ENCODE measurements around the gene TRIP12.
"Not testable (repeated sequence)": the region's sequence is repeated elsewhere in the genome, so short reads cannot be mapped to it uniquely, and the experiment has no call there.

The TRIP12 gene

GRCh38 chr2:229874647-229875046 lies 47.2 kb downstream of the TRIP12 start:
- DNase-seq (ENCODE audit: low read depth): no peak

GRCh38 chr2:229873123-229873581 lies 48.7 kb downstream of the TRIP12 start:
- DNase-seq (ENCODE audit: low read depth): no peak

GRCh38 chr2:229870903-229871656 lies 50.7 kb downstream of the TRIP12 start:
- no peak for DNase-seq (ENCODE audit: low read depth)

GRCh38 chr2:229869226-229869625 lies 52.6 kb downstream of the TRIP12 start:
- no peak for DNase-seq (ENCODE audit: low read depth)

- no peak for DNase-seq (ENCODE audit: low read depth)
Measured at GRCh38 chr2:229868794-229869193, 53.0 kb downstream of the TRIP12 start.

GRCh38 chr2:229865033-229865432 lies 56.8 kb downstream of the TRIP12 start:
- no peak for DNase-seq (ENCODE audit: low read depth)

GRCh38 chr2:229861431-229861830 lies 60.4 kb downstream of the TRIP12 start:
- DNase-seq (ENCODE audit: low read depth): no peak

- no peak for DNase-seq (ENCODE audit: low read depth)
Measured at GRCh38 chr2:229860334-229860733, 61.5 kb downstream of the TRIP12 start.

GRCh38 chr2:229858351-229858750 lies 63.5 kb downstream of the TRIP12 start:
- DNase-seq (ENCODE audit: low read depth): no peak

GRCh38 chr2:229857634-229858033 lies 64.2 kb downstream of the TRIP12 start:
- no peak for DNase-seq (ENCODE audit: low read depth)

- DNase-seq (ENCODE audit: low read depth): no peak
Measured at GRCh38 chr2:229856413-229856812, 65.4 kb downstream of the TRIP12 start.

- no peak for DNase-seq (ENCODE audit: low read depth)
Measured at GRCh38 chr2:229855116-229855515, 66.7 kb downstream of the TRIP12 start.

GRCh38 chr2:229852565-229852964 lies 69.2 kb downstream of the TRIP12 start:
- peak; percentile 76 for DNase-seq (ENCODE audit: low read depth)

GRCh38 chr2:229851870-229852269 lies 69.9 kb downstream of the TRIP12 start:
- no peak for DNase-seq (ENCODE audit: low read depth)

GRCh38 chr2:229850355-229851275 lies 71.2 kb downstream of the TRIP12 start:
- not testable (repeated sequence) for DNase-seq (ENCODE audit: low read depth)

GRCh38 chr2:229849073-229849472 lies 72.7 kb downstream of the TRIP12 start:
- DNase-seq (ENCODE audit: low read depth): no peak

- DNase-seq (ENCODE audit: low read depth): no peak
Measured at GRCh38 chr2:229843613-229844012, 78.2 kb downstream of the TRIP12 start.

GRCh38 chr2:229838729-229839128 lies 83.1 kb downstream of the TRIP12 start:
- no peak for DNase-seq (ENCODE audit: low read depth)

- DNase-seq (ENCODE audit: low read depth): no peak
Measured at GRCh38 chr2:229836847-229837246, 85.0 kb downstream of the TRIP12 start.

- no peak for DNase-seq (ENCODE audit: low read depth)
Measured at GRCh38 chr2:229835596-229836283, 86.1 kb downstream of the TRIP12 start.

- not testable (repeated sequence) for DNase-seq (ENCODE audit: low read depth)
Measured at GRCh38 chr2:229834368-229834767, 87.4 kb downstream of the TRIP12 start.

GRCh38 chr2:229832510-229832898 lies 89.3 kb downstream of the TRIP12 start:
- no peak for DNase-seq (ENCODE audit: low read depth)

Data from CMK (cell line).